ENCODE measurements around the gene GRID2. TPM values are rescaled to one million over a fixed set of nuclear protein-coding genes. Genes with fewer than 3 reads are reported as not detected.

GRID2 gene
- total RNA-seq, 1 experiment from 2014 or later, result not detected

DNA sequence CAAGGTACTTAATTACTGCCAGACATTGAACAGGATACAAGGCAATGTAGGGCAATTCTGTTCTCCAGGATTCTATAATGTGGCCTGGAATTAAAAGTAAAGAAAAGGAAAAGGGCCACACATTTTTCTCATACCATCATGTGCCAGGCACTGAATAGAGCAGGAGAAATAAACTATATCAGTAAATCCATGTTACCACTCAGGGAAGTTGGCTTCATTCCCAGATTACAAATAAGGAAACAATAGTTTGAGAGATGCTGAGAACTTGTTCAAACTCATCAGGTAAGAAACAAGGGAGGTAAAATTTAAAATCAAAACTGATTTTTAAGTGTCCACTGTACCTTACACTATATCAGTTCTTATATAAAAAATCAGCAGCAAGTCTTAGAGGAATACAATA lies 879.8 kb downstream of the GRID2 start:
- intact Hi-C loops (cut with micrococcal nuclease), result loop anchor here (10.0 kb wide), 1 partner anchor 209 kb away; no protein-coding TSS in a partner anchor
- BruUV-seq (replicated peaks), result no TSS peak
- H3K27me3 Mint-ChIP-seq (ENCODE audit: insufficient read depth, unreplicated experiment), result no peaks in the 10 kb centered on the region
- peaks cover 5% of the 10 kb centered on the region for H3K36me3 Mint-ChIP-seq (ENCODE audit: insufficient read depth, unreplicated experiment)
- CTCF ChIA-PET, result interaction anchor here (0.6 to 1.5 kb wide), 6 partner anchors 12 to 987 kb away, joined by 3 to 6 read pairs (median 4); no protein-coding TSS in a partner anchor
- no peak overlapping the region for H3K4me3 Mint-ChIP-seq (ENCODE audit: unreplicated experiment)
- POLR2A ChIA-PET, result interaction anchor here (0.8 kb wide), 1 partner anchor 308 kb away, joined by 4 read pairs; no protein-coding TSS in a partner anchor
- H3K4me1 Mint-ChIP-seq (ENCODE audit: insufficient read depth, unreplicated experiment), result peaks cover 23% of the 10 kb centered on the region
- TF ChIP-seq, protein P1, sequence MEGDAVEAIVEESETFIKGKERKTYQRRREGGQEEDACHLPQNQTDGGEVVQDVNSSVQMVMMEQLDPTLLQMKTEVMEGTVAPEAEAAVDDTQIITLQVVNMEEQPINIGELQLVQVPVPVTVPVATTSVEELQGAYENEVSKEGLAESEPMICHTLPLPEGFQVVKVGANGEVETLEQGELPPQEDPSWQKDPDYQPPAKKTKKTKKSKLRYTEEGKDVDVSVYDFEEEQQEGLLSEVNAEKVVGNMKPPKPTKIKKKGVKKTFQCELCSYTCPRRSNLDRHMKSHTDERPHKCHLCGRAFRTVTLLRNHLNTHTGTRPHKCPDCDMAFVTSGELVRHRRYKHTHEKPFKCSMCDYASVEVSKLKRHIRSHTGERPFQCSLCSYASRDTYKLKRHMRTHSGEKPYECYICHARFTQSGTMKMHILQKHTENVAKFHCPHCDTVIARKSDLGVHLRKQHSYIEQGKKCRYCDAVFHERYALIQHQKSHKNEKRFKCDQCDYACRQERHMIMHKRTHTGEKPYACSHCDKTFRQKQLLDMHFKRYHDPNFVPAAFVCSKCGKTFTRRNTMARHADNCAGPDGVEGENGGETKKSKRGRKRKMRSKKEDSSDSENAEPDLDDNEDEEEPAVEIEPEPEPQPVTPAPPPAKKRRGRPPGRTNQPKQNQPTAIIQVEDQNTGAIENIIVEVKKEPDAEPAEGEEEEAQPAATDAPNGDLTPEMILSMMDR (IDR thresholded peaks at IDR 0.05; ENCODE audit: unreplicated experiment), result no peak
- DNase-seq (ENCODE audit: unreplicated experiment), result peak; percentile 77
- peak overlapping the region; percentile 90 for H3K27ac Mint-ChIP-seq (ENCODE audit: low read depth, unreplicated experiment)
- H3K9me3 Mint-ChIP-seq (ENCODE audit: unreplicated experiment), result no peaks in the 10 kb centered on the region

DNA sequence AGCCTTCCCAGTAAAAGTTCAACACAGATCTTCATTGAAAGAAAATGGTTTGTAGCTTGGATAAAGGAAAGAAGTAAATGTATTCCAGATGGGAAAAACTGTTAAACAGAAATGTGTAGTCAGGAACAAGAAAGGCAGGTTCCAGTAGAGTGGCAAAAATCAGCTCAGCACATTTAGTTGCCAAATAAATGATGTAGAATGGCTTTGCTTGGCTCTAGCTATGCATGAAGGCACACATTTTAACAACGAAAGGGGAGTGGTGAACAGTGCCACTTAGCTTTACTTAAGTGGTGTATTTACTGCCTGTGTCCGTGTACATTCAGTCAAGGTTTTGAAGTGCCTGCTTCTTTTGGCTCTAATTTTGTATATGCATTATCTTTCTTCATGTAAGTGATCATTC lies 880.3 kb downstream of the GRID2 start:
- intact Hi-C loops (cut with micrococcal nuclease), result loop anchor here (10.0 kb wide), 1 partner anchor 209 kb away; no protein-coding TSS in a partner anchor
- no peak overlapping the region for H3K4me3 Mint-ChIP-seq (ENCODE audit: unreplicated experiment)
- TF ChIP-seq, protein P1 (IDR thresholded peaks at IDR 0.05; ENCODE audit: unreplicated experiment), result no peak
- ChIA-PET POLR2A (interaction anchor here (0.8 kb wide), 1 partner anchor 308 kb away, joined by 4 read pairs; no protein-coding TSS in a partner anchor), CTCF (interaction anchor here (0.6 to 1.5 kb wide), 6 partner anchors 11 to 1844 kb away, joined by 3 to 6 read pairs (median 4); no protein-coding TSS in a partner anchor)
- H3K4me1 Mint-ChIP-seq (ENCODE audit: insufficient read depth, unreplicated experiment), result peaks cover 23% of the 10 kb centered on the region
- peaks cover 5% of the 10 kb centered on the region for H3K36me3 Mint-ChIP-seq (ENCODE audit: insufficient read depth, unreplicated experiment)
- no peaks in the 10 kb centered on the region for H3K27me3 Mint-ChIP-seq (ENCODE audit: insufficient read depth, unreplicated experiment)
- no TSS peak for BruUV-seq (replicated peaks)
- no peaks in the 10 kb centered on the region for H3K9me3 Mint-ChIP-seq (ENCODE audit: unreplicated experiment)
- DNase-seq (ENCODE audit: unreplicated experiment), result peak; percentile 13
- peak overlapping the region; percentile 90 for H3K27ac Mint-ChIP-seq (ENCODE audit: low read depth, unreplicated experiment)

DNA sequence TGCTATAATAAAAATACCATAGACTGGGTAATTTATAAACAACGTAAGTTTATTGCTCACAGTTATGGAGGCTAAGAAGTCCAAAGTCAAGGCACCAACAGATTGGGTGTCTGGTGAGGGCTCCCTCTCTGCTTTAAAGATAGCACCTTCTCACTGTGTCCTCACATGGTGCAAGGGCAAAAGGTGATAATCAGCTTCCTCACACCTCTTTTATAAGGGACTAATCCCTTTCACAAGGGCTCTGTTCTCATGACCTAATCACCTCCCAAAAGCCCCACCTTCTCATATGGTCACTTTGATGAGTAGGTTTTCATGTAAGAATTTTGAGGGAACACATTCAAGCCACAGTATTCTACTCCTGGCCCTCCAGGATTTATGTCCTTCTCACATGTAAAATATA lies 883.1 kb downstream of the GRID2 start:
- H3K27me3 Mint-ChIP-seq (ENCODE audit: insufficient read depth, unreplicated experiment), result no peaks in the 10 kb centered on the region
- TF ChIP-seq, protein P1 (IDR thresholded peaks at IDR 0.05; ENCODE audit: unreplicated experiment), result no peak
- no peak overlapping the region for H3K4me3 Mint-ChIP-seq (ENCODE audit: unreplicated experiment)
- H3K36me3 Mint-ChIP-seq (ENCODE audit: insufficient read depth, unreplicated experiment), result peaks cover 5% of the 10 kb centered on the region
- H3K27ac Mint-ChIP-seq (ENCODE audit: low read depth, unreplicated experiment), result no peak overlapping the region
- no TSS peak for BruUV-seq (replicated peaks)
- no peak for DNase-seq (ENCODE audit: unreplicated experiment)
- POLR2A ChIA-PET, result no interaction called here
- CTCF ChIA-PET, result interaction anchor here (1.2 to 2.8 kb wide), 2 partner anchors 13 to 29 kb away, joined by 3 to 13 read pairs; no protein-coding TSS in a partner anchor
- intact Hi-C loops (cut with micrococcal nuclease), result loop anchor here (10.0 kb wide), 1 partner anchor 212 kb away; no protein-coding TSS in a partner anchor
- H3K4me1 Mint-ChIP-seq (ENCODE audit: insufficient read depth, unreplicated experiment), result peaks cover 17% of the 10 kb centered on the region
- H3K9me3 Mint-ChIP-seq (ENCODE audit: unreplicated experiment), result no peaks in the 10 kb centered on the region

DNA sequence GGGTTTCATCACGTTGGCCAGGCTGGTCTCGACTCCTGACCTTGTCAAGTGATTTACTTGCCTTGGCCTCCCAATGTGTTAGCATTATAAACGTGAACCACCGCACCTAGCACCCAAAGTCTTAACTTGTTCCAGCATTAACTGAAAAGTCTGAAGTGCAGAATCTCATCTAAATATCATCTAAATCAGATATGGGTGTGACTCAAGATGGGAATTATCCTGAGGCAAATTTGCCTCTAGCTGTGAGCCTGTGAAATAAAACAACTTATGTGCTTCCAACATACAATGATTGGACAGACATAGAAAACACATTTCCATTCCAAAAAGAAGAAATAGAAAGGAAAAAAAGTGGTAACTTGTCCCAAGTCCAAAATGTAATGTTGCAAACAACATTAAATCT lies 883.7 kb downstream of the GRID2 start:
- Mint-ChIP-seq H3K36me3 (ENCODE audit: insufficient read depth, unreplicated experiment) (peaks cover 5% of the 10 kb centered on the region), H3K9me3 (ENCODE audit: unreplicated experiment) (no peaks in the 10 kb centered on the region), H3K4me3 (ENCODE audit: unreplicated experiment) (no peak overlapping the region), H3K27ac (ENCODE audit: low read depth, unreplicated experiment) (no peak overlapping the region), H3K27me3 (ENCODE audit: insufficient read depth, unreplicated experiment) (no peaks in the 10 kb centered on the region), H3K4me1 (ENCODE audit: insufficient read depth, unreplicated experiment) (peaks cover 17% of the 10 kb centered on the region)
- intact Hi-C loops (cut with micrococcal nuclease), result loop anchor here (10.0 kb wide), 1 partner anchor 213 kb away; no protein-coding TSS in a partner anchor
- TF ChIP-seq, protein P1 (IDR thresholded peaks at IDR 0.05; ENCODE audit: unreplicated experiment), result no peak
- DNase-seq (ENCODE audit: unreplicated experiment), result no peak
- ChIA-PET CTCF (interaction anchor here (0.6 to 2.8 kb wide), 3 partner anchors 13 to 224 kb away, joined by 3 to 13 read pairs (median 3); no protein-coding TSS in a partner anchor), POLR2A (interaction anchor here (0.6 kb wide), 1 partner anchor 221 kb away, joined by 3 read pairs; no protein-coding TSS in a partner anchor)
- BruUV-seq (replicated peaks), result no TSS peak

All from MCF 10A (cell line).